Thyroid gland (tissue), 4 donors: ENCODE data around the gene COL16A1.

ENCODE experiments used
- CTCF ChIP-seq, 6 experiments: fragments of 200-600 bp in 3 of 6; fragments of 450-650 bp in 3 of 6; sonication (generic) in 3 of 6; IDR thresholded peaks; one replicate each; pipeline ENCODE4 v1.5.1; 2016 to 2019; ENCODE audit warnings: antibody characterized with exemption in 6 of 6, mild to moderate bottlenecking in 2 of 6, inconsistent platforms in 1 of 6, moderate library complexity in 1 of 6
- POLR2A ChIP-seq, 2 donors: fragments of 450-650 bp; IDR thresholded peaks; one replicate each; pipeline ENCODE4 v1.6.1; 2017; ENCODE audit warnings: antibody characterized with exemption in 2 of 2, mild to moderate bottlenecking in 2 of 2, moderate library complexity in 1 of 2

GRCh38 chr1:31745946-31746670, 42.3 kb upstream of the COL16A1 start:
- no peak for TF ChIP-seq CTCF (IDR thresholded peaks at IDR 0.05)
- no peak for TF ChIP-seq POLR2A (IDR thresholded peaks at IDR 0.05)
